Activated T-cell treated with anti-CD3 and anti-CD28 coated beads for 48 hours (primary cell): ENCODE data around the gene DLX2.
"Not testable (repeated sequence)": the region's sequence is repeated elsewhere in the genome, so short reads cannot be mapped to it uniquely, and the experiment has no call there.

Experiments used
- DNase-seq: peaks from one replicate; pipeline ENCODE4 v3.0.0-alpha.2; 2020; ENCODE audit warnings: low read depth

DLX2 gene

DNA sequence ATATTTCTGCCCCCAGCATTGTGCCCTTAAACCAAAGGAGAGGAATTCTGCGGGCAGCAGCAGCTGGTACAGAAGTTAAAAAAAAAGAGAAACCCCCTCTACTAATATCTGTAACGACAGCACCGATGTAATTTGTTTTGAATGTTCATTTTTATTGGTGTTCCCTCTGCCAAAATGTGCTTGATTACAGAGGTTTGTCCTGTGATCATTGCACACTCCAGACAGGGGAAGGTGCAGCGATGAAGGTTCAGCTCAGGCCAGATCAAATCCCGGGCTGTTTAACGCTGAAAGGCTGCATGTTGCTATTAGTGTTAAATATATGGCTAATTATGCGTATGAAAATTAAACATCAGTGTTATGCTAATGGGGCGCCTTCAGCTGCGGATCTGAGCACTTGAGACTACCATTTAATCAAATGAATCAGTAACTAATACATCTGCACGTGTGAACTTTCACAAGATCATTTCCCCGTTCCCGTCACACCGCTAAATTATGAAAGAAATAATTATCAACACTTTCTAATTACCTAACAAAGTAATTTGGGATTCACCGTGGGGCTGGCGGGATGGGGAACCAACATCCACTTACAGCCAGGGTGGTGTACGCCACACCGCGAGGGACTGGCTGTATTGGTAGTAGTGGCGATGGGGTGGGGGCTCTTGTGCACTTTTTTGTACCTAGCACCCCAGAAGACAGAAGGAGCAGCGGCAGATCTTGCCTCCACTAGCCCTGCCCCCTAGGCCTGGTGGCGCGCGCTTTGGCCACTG, 18.9 kb downstream of the DLX2 start:
- no peak for DNase-seq

DNA sequence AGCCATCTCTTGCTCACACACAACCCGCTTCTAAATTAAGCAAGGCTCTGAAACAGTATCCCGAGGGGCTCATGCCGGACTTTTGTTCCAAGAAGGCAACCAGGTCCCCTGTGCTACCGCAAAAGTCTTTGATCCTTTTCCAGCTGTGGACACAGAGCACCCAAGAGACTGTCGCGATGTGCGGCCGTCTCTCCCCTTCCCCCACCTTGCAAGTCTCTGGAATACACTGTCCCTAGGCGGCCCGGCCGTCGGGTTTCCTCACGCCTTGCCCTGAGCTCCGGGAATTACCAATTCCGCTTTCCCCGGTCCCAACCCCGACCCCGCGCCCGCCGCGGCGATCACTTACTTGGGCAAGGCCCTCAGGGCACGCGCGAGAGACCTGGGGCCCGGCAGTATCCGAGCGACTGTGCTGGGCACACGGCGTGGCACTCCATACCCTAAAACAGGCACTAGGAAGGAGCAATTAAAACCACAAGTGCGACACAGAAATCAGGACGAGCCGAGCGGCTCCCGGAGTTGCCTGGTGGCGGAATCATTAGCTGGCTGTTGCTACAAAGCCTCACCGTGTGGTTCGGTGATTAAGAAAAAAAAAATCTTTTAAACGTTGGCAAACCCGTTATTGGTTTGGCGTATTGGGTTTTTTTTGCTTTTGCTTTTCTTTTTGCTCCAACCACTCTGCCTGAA, 19.6 kb downstream of the DLX2 start:
- DNase-seq: no peak

DNA sequence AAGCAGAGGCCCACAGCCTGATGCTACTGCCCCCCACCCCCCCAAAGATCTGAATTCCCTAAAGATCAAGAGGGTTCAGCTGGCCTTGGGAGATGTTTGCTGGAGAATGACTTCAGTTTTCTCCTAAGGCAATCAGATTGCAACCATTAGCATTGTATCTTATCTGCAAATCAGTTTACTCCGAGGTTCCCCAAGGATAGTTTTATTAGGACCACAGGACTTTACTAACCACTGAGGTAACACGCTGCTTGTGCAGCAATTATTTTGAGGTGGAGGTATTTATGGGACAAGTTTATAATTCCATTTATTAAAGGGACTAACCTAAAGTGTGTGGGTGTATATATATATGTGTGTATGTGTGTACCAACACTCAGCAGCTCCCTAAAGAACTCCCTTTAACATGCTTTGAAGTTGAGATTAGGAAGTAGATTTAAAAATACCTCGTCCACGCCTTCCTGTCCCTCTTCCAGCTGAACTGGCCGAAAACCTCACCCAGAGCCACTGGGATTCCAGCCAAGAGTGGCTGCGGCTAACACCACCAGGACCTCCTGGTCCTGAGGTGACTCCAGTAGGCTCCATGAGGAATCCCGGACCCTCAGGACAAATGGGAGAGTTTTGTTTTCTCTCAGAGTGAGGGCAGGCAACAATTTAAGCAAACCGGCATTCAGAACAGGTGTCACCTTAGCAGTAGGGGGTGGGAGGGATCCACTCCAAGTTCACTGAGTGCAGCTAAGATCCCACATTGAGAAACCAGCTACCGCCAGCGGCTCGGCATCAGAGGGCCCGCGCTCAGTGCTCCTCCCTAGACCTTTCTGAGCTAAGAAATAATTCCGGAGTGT, 20.4 kb downstream of the DLX2 start:
- DNase-seq: no peak

DNA sequence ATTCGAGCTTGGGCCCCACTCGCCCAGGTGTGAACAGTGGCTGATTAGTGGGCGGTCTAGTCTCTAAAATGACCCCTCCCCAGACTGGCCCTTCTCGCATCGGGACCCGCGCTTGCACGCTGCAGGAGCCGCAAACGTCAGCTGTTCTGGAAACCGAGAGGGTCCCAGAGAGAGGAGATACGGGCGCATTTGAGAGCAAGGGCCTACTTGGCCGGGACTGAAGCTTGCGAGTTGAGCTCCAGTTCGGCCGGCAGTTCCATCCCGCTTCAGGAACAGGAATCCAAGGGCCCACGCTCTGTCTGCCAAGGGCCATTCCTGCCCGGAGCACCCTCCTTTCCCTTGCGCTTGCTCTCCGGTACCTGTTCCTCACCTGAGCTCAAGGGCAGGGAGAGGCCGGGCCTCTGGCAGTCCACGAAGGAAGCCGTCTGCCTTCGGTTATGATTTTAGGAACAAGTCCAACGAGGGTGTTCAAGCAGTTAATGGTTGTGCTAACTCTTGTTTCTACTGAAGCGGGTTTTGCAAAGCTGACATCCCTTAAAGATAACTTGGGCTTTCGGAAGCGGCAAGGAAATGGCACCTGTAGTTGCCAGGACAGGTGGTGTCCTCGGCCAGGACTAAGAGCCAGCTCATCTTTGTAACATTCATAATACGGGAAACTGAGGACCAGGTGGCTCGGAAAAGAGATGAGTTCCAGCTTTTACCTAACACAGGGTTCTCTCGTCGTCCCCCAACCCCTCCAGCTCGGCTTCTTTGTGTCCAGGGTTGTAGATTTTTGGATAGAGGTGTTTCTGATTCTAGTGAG, 21.3 kb downstream of the DLX2 start:
- DNase-seq: no peak

DNA sequence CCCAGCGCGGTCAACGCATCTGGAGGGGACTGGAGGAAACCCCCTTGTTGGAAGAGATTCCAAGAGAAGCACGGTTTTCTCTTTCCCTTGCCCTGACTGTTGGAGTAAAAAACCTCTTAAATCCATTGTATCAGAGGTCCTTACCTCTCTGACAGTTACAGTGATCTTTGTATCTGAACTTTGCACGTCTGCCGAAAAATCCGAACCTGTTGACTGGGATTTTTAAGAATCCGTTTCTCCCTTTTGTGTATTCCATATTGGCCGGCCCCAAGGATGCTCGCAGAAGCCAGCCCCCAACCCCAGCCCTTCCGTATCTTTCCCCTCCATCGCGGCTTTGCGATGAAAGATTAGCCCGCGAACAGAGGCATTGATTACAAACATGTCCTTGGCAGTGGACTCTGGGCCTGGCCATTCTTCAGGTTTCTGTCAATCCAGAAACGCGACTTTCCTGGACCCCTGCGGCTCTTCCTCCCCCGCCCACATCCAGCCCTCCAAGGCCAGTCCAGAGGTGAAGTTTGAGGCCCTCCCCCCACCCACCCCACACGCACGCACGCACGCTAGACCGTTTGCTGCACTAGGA, 22.0 kb downstream of the DLX2 start:
- no peak for DNase-seq

DNA sequence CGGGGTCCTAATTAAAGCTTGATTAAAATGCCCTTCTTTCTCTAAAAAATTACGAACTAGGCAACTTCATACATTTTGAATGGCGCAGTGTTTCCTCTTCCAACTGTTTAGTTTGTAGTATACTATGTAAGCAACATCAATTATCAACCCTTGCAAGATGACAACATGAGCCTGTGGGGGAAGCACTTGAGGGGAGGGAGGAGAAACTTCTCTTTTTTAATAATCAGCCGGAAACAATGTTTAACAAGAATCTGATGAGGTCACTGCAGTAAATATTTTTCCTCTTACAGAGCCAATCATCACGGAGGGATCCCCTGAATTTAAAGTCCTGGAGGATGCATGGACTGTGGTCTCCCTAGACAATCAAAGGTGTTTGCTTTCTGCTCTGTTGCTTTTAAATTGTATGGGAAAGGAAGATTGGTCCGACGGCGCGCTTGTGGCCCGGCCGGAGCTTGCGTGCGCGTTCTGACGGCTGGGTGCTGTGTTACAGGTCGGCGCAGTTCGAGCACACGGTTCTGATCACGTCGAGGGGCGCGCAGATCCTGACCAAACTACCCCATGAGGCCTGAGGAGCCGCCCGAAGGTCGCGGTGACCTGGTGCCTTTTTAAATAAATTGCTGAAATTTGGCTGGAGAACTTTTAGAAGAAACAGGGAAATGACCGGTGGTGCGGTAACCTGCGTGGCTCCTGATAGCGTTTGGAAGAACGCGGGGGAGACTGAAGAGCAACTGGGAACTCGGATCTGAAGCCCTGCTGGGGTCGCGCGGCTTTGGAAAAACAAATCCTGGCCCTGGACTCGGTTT, 22.7 kb downstream of the DLX2 start:
- no peak for DNase-seq

DNA sequence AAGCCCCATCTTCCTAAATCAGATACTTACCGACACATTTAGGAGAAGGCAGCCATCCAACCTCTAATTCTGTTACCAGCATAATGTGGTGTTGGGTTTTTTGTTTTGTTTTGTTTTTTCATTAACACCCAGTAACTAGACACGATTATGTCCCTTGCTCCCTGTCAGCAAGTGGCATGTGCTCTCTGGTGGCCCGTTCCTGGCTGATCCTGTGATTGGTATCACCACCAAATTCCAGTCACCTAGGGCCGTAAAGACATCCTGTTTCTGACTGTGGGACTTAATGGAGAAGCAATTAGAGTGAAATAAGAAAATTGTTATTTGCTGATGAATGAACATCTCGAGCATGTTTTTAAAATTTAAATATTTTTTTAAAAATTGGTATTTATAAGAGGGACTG, 23.3 kb downstream of the DLX2 start:
- DNase-seq: no peak

DNA sequence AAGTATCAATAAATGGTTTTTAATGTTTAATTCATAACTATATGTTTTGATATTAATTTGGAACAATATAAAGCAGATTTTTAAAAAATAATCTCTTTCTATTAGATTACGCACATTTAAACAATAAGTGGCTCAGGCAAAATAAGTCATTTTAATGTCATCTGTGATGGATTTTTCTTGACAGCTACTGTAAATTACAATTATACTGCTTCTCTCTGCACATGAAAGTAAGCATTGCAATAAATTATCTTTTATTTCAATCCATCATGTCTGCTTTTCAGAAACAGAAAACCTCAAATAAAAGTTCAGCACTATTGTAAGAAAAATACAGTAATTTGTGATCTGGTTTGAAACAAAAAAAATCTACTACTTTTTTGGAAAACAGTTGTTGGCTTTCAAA, 28.4 kb downstream of the DLX2 start:
- no peak for DNase-seq

DNA sequence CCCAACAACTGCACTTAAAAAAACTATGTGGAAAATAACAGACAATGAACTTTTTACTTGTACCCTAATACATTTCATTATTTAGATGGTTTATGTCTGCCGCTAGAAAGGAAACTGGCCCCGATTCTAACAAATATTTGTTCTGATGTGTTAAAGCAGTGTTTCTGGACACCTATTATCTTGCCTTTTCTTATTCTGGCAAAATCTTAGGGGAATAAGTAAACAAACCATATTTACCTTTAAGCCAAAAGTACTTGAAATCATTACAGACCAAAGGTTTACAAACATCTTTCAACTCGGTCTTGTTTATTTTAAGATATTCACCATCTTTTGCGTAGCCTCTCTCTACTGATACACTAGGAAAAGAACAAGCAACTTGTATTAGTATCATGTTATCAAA, 29.2 kb downstream of the DLX2 start:
- no peak for DNase-seq

DNA sequence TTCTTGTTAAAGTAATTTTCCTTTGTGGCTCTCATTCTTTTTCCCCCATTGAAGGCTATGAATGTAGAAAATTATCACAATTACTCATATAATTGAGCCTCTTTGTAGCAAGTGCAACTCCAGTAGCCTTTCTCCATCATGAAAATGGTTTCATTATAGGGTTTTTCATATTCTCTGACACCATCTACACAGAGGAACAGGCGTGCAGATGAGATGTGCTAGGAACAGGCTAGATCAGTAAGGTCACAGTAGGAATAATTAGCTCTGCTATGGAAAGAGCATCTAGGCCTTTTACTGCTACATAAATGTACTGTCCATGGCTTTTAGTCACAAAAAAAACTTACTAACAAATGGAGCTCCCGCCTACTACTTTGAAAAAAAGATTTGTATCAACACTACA, 30.0 kb downstream of the DLX2 start:
- DNase-seq: no peak

DNA sequence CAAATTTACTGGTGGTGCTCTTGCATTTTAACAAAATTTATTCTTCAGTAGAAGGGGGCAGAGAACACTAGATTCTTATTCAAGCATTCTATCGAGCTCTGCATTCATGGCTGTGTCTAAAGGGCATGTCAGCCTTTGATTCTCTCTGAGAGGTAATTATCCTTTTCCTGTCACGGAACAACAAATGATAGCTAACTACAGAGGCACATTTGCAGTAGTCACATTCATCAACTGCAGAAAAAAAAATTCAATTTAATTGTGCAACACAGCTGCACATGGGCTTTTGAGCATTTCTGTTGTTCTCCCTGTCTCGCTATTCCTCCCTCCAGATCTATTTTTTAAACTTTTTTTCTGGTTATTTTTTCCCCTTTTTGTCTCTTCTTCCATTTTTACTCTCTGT, 30.4 kb downstream of the DLX2 start:
- DNase-seq: no peak

DNA sequence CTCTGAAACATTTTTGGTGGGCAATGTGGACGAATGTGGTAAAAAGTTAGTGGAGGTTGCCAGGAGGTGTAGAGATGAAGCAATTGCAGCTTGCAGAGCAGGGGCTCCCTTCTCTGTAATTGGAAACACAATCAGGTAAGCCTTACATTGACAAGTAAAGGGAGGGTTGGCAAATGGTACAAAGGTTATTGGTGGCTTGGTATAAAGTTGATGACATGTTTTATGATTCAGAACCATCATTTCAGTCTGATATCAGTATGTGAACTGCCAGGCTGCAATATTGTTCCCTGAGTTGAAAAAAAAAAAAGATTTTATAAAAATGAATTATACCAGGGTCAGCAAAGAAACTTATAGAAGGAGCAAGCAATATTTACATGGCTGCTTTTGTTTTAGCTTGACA, 31.8 kb downstream of the DLX2 start:
- no peak for DNase-seq

DNA sequence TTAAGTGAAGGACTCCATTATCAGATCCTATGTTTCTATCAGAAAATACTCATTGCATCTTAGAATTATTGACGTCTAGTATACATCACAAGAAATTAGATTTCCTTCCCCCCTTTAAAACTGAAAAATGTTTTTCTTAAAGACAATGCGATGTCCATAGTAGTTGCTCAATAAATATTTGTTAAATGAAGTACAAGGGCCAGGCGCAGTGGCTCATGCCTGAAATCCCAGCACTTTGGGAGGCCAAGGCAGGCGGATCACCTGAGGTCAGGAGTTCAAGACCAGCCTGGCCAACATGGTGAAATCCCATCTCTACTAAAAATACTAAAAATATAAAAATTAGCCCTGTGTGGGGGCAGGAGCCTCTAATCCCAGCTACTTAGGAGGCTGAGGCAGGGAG, 34.8 kb downstream of the DLX2 start:
- not testable (repeated sequence) for DNase-seq

DNA sequence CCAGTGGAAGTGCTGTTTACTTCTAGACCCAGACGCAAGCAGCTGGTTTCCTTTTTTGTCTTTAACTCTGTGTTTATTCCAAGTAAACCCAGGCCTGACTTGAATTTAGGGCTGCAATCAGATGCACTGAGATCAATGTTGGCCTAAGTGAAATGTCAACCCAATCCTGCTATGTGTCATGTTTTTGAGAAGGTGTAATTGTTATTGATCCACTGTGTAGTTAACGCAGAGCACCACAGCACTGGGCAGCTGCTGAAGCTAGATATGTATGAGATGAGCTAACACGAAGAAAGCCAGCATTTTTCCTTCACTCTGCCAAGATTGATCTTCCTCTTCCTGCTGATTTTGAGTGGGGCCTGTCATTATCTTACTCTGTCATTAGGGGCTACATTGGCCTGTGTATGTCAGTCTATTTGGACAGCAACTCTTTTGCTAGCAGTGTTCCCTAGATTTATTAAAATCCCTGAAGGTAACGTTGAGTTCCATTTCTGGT, 36.3 kb downstream of the DLX2 start:
- DNase-seq: no peak

DNA sequence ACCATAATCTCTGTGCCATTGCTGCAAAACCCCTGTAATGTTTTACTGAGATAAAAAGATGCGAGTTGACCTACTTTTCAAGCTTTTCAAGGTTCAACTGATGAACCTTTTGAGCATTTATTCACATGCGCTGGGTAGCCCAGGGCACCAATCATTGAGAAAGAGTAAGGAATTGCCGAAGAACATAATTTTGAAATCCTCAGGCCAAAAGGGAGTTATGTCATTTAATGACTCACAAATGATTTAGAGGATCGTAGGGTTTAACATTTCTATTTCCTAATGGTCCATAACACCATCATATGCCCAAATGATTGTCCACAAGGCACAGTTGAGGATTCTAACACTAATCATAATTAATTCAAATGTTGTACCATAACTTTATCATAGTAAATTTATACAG, 37.6 kb downstream of the DLX2 start:
- no peak for DNase-seq

DNA sequence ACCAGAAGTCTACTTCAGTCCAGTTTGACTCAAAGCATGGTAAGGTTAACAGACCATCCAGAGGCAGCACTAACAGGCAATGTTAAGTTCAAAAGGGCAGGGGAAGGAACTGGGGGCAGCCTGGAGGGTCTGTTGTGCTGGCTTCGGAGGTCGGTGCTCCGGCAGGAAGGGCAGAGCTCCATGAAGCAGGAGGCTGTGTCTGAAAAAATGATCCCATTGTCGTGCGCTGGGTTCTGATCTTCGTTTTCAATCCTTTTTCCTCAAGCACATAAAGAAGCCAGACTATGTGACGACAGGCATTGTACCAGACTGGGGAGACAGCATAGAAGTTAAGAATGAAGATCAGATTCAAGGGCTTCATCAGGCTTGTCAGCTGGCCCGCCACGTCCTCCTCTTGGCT, 39.3 kb downstream of the DLX2 start:
- DNase-seq: no peak

DNA sequence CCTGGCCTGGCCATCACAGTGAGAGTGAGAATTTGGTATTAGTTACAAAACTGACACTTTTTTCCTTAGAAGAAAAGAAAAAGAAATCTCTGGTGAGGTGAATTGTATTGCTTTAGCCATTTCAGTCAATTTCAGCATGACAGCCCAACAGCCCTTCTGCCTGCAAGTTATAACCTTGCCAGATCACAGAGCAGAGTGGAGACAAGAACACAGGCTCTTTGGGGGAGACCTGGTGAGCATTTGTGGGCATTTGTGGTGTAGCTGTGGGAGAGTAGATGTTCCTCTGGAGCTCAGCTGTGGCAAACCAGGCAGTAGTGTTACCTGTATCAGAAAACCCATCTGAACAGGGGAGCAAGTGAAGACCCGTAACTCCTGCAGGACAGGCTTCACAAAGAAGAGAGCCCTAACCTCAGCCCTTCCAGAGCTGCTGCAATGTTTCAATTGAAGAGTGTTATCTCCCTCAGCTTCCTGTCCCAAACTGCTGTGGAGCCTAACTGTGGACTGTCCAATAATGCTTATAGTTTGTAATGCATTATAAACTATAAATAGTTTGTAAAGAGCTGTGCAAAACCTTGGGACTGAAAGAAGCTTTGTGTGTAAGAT, 40.2 kb downstream of the DLX2 start:
- no peak for DNase-seq

DNA sequence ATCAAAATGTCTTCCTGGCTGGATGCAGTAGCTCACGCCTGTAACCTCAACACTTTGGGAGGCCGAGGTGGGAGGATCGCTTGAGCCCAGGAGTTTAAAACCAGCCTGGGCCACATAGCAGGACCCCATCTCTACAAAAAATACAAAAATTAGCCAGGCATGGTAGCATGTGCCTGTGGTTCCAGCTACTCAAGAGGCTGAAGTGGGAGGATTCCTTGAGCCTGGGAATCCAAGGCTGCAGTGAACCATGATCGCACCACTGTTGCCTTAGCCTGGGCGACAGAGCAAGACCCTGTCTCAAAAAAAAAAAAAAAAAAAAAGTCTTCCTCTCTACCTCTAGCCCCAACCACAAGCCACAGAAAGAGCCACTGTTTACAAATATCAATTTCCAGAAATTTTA, 42.6 kb downstream of the DLX2 start:
- not testable (repeated sequence) for DNase-seq

DNA sequence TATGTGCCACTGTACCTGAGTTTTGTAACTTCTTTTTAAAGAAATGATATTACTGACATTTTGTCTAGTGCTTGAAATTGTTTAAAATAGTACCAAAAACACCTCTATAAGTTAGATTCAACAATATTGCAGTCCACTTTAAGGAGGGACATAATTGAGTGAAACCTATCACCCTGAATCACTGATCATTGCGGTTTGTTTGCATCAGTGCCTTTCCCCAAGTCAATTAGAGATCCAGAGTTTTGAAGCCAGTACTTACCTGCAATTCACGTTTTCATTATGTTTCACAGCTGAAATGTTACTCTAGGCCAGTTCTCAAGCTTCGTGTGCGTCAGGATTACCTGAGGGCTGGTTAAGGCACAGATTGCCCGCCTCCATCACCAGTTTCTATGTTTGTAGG, 44.0 kb downstream of the DLX2 start:
- DNase-seq: no peak

DNA sequence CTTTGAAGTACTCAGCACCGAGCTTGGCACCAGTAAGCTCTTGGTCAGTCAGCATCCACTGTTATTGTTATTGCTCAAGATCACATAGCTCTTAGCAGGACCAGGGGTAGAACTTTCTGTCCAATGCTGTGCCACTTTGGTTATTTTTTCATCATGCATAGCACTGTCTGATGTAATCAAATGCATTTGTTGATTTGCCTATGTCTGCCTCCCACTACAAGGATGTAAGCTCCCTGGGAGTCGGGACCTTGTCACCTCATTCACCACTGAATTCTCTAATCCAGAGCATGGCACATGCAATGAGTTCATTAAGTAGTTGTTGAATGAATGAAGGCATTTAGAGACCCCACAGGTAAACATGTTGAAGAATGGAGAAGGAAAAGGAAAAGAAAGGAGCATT, 46.4 kb downstream of the DLX2 start:
- DNase-seq: no peak
